Liver (tissue), 9 donors: Measurements from ENCODE around the gene CCNG1. TPM values are rescaled to one million over a fixed set of nuclear protein-coding genes. Genes with fewer than 3 reads are reported as not detected.

ENCODE experiments used
- DNase-seq: peaks from one replicate; pipeline ENCODE4 v3.0.0-alpha.2; 2017; ENCODE audit warnings: low spot score
- H3K27ac ChIP-seq, 2 donors: one replicate each; pipeline ENCODE4 v1.7.0; 2013; ENCODE audit warnings: inconsistent platforms in 2 of 2, low read length in 2 of 2, control low read depth in 1 of 2, low read depth in 1 of 2, mild to moderate bottlenecking in 1 of 2
- H3K27me3 ChIP-seq, 4 donors: one replicate each; pipeline versions ENCODE4 v1.6.1 to v1.7.0; 2013; ENCODE audit warnings: low read length in 3 of 4, inconsistent platforms in 1 of 4, mild to moderate bottlenecking in 1 of 4, moderate library complexity in 1 of 4; ENCODE audit not compliant: control insufficient read depth in 4 of 4, insufficient read depth in 4 of 4
- H3K36me3 ChIP-seq, 4 donors: one replicate each; pipeline versions ENCODE4 v1.6.1 to v1.7.0; 2013; ENCODE audit warnings: low read length in 3 of 4, mild to moderate bottlenecking in 3 of 4, low read depth in 1 of 4, moderate library complexity in 1 of 4; ENCODE audit not compliant: control insufficient read depth in 4 of 4, insufficient read depth in 3 of 4
- H3K4me1 ChIP-seq, 4 donors: one replicate each; pipeline versions ENCODE4 v1.6.1 to v1.7.0; 2013; ENCODE audit warnings: low read length in 3 of 4, mild to moderate bottlenecking in 3 of 4, moderate library complexity in 1 of 4; ENCODE audit not compliant: control insufficient read depth in 4 of 4, insufficient read depth in 4 of 4
- H3K4me3 ChIP-seq, 3 donors: one replicate each; pipeline versions ENCODE4 v1.6.1 to v1.7.0; 2013; ENCODE audit warnings: low read length in 3 of 3, control low read depth in 1 of 3, low read depth in 1 of 3, mild to moderate bottlenecking in 1 of 3
- H3K9ac ChIP-seq, 2 donors: one replicate each; pipeline ENCODE4 v1.7.0; 2013; ENCODE audit warnings: low read length in 2 of 2, mild to moderate bottlenecking in 2 of 2, moderate library complexity in 2 of 2, control low read depth in 1 of 2, low read depth in 1 of 2
- H3K9me3 ChIP-seq, 4 donors: one replicate each; pipeline versions ENCODE4 v1.6.1 to v1.7.0; 2013; ENCODE audit warnings: low read length in 3 of 4; ENCODE audit not compliant: control insufficient read depth in 4 of 4
- EGR1 ChIP-seq, 2 donors: IDR thresholded peaks; 2 replicates each; pipeline ENCODE4 v1.6.1; 2016 to 2018; ENCODE audit warnings: antibody characterized with exemption in 2 of 2, low read depth in 2 of 2
- FOXA2 ChIP-seq: IDR thresholded peaks from 2 replicates; pipeline ENCODE4 v1.6.1; 2016; ENCODE audit warnings: antibody characterized with exemption
- GABPA ChIP-seq, 2 donors: IDR thresholded peaks in 1 of 2; conservative IDR thresholded peaks in 1 of 2; 2 replicates each; pipeline ENCODE4 v1.6.1; 2016; ENCODE audit warnings: antibody characterized with exemption in 2 of 2, mild to moderate bottlenecking in 1 of 2, moderate library complexity in 1 of 2
- HNF4A ChIP-seq, 2 donors: conservative IDR thresholded peaks; 2 replicates each; pipeline ENCODE4 v1.6.1; 2016; ENCODE audit warnings: antibody characterized with exemption in 2 of 2, mild to moderate bottlenecking in 2 of 2
- HNF4G ChIP-seq: IDR thresholded peaks from 2 replicates; pipeline ENCODE4 v1.6.1; 2016; ENCODE audit warnings: antibody characterized with exemption
- MAX ChIP-seq: IDR thresholded peaks from 2 replicates; pipeline ENCODE4 v1.6.1; 2016; ENCODE audit warnings: antibody characterized with exemption
- NR2F2 ChIP-seq: IDR thresholded peaks from 2 replicates; pipeline ENCODE4 v1.6.1; 2016; ENCODE audit warnings: antibody characterized with exemption
- RAD21 ChIP-seq, 2 donors: IDR thresholded peaks; 2 replicates each; pipeline ENCODE4 v1.6.1; 2016; ENCODE audit warnings: antibody characterized with exemption in 2 of 2, mild to moderate bottlenecking in 2 of 2
- RXRA ChIP-seq, 2 donors: IDR thresholded peaks; 2 replicates each; pipeline ENCODE4 v1.6.1; 2017 to 2018; ENCODE audit warnings: antibody characterized with exemption in 2 of 2, mild to moderate bottlenecking in 1 of 2
- SP1 ChIP-seq: IDR thresholded peaks from 2 replicates; pipeline ENCODE4 v1.6.1; 2018; ENCODE audit warnings: antibody characterized with exemption, mild to moderate bottlenecking
- TAF1 ChIP-seq: conservative IDR thresholded peaks from 2 replicates; pipeline ENCODE4 v1.6.1; 2016; ENCODE audit warnings: antibody characterized with exemption, mild to moderate bottlenecking
- YY1 ChIP-seq: IDR thresholded peaks from 2 replicates; pipeline ENCODE4 v1.6.1; 2016; ENCODE audit warnings: antibody characterized with exemption, mild to moderate bottlenecking
- WGBS: extraction: QIAGEN DNeasy Blood & Tissue Kit; methylation state at CpG from one replicate; pipeline ENCODE4 v1.1.7; 2013; 5-methylcytosine and 5-hydroxymethylcytosine counted together
- polyA plus RNA-seq, 2 donors: library from polyadenylated mRNA; stranded (reverse) in 1 of 2; unstranded in 1 of 2; fragments of 200-250 nt in 1 of 2; fragments of >200 nt in 1 of 2; fragmentation: Nextera tagmentation in 1 of 2; extraction: Ambion mirVana in 1 of 2; gene quantifications; one replicate each; pipeline versions ENCODE4 v1.2.1 to v1.2.3, GENCODE V29; 2013 to 2015
- total RNA-seq, 2 donors: library from RNA; depleted of rRNA; stranded (reverse); fragments of >200 nt; gene quantifications; one replicate each; pipeline ENCODE4 v1.2.3, GENCODE V29; 2014
- TF ChIP-seq, protein P1 (sequence below): IDR thresholded peaks from 2 replicates; pipeline ENCODE4 v1.6.1; 2016; ENCODE audit warnings: antibody characterized with exemption
- TF ChIP-seq, protein P2 (sequence below): IDR thresholded peaks from 2 replicates; pipeline ENCODE4 v1.6.1; 2016; ENCODE audit warnings: antibody characterized with exemption
- donor health status: healthy.
- donor health status: healthy.
- donor health status: healthy.
- donor health status: healthy.
- donor health status: healthy.

The CCNG1 gene
- total and polyA plus RNA-seq, 4 donors = 30.9 to 93.7 (median 74.1) TPM

DNA sequence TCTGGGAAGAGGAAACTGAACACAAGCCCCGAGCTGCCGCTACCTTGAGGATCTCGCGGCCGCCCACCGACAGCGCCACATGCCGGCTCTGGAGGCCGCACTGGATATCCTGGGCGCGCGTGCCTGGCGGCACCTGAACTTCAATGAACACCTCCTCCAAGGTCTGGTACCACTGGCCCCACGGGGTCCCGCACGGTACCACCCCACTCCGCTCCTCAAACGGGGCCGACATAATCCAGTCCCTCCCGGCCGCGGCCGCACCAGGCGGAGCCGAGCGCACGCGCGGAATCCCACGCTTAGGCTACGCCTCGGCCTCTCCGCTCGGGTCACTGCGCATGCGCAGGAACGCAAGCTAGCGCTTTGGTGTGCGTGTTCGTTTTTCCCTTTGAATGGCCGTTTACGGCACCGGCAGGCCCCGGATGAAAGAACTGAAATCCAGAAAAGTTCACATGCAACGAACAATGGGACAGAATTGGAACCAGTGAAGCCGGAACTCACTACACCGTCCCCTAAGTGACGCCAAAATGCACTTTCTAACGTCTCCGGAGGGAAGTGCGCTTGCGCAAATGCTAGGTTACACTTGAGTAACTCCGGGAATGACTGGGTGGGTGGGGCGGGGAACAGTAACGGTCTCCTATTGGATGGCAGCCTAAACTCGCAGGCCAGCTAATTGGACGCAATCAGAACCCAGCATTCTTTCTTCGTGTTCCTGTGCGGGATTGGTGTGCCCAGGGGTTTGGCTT lies 22.6 kb downstream of the CCNG1 start, which contains the start of gene NUDCD2 (continued):
- peak; percentile 85 for TF ChIP-seq SP1
- no peak for TF ChIP-seq RAD21 (IDR thresholded peaks at IDR 0.05)
- peak; percentile 90 for TF ChIP-seq YY1
- no peak for TF ChIP-seq FOXA2

- no peak for DNase-seq
- WGBS = under 1% methylated on average over 23 of the region's 23 CpGs
- H3K9me3 ChIP-seq = no peaks in the 10 kb centered on the region
- peak within 1 kb of the TSS; percentile 68 to 77 (median 71) for H3K4me3 ChIP-seq
- no peaks in the 10 kb centered on the region for H3K27me3 ChIP-seq
- TF ChIP-seq, protein P1, sequence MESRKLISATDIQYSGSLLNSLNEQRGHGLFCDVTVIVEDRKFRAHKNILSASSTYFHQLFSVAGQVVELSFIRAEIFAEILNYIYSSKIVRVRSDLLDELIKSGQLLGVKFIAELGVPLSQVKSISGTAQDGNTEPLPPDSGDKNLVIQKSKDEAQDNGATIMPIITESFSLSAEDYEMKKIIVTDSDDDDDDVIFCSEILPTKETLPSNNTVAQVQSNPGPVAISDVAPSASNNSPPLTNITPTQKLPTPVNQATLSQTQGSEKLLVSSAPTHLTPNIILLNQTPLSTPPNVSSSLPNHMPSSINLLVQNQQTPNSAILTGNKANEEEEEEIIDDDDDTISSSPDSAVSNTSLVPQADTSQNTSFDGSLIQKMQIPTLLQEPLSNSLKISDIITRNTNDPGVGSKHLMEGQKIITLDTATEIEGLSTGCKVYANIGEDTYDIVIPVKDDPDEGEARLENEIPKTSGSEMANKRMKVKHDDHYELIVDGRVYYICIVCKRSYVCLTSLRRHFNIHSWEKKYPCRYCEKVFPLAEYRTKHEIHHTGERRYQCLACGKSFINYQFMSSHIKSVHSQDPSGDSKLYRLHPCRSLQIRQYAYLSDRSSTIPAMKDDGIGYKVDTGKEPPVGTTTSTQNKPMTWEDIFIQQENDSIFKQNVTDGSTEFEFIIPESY = no peak
- peak in 1 of 2 donors; percentile 4 for TF ChIP-seq EGR1 (IDR thresholded peaks at IDR 0.05; ENCODE audit: low read depth in 2 of 2)
- peaks cover 9 to 30% (median 24%) of the 10 kb centered on the region in 4 donors for H3K4me1 ChIP-seq
- peaks cover 0 to 4% (median 0%) of the 10 kb centered on the region in 4 donors for H3K36me3 ChIP-seq
- H3K27ac ChIP-seq = peak within 1 kb of the TSS; percentile 95 to 96
- H3K9ac ChIP-seq = peak within 1 kb of the TSS; percentile 70 to 98
Measured at GRCh38 chr5:163460562-163461171, 23.3 kb downstream of the CCNG1 start, which contains the start of gene HMMR. Gene HMMR (plus strand): TSS chr5:163460632. CDS start chr5:163460693, 61 bp downstream.

DNA sequence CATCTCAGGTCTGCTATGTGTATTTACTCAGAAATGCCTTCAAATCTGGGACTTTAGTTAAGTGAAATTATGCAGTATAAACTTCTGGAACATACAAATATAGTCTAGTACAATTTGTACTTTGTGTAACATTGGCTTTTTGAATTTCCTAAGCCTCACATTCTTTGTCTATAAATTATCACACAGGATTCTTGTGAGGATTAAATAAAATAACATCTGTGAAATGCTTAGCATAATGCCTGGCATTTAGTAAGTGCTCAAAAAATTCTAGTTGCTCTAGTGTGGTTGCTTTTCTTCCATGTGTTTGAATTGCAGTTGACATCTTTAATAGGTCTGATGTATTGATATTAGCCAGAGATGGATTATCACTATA lies 25.7 kb downstream of the CCNG1 start:
- no peak overlapping the region for H3K4me3 ChIP-seq
- no peak for DNase-seq
- no peak overlapping the region for H3K27ac ChIP-seq
- no peak for TF ChIP-seq YY1
- TF ChIP-seq MAX = no peak
- no peak for TF ChIP-seq EGR1 (IDR thresholded peaks at IDR 0.05; ENCODE audit: low read depth in 2 of 2)
- no peak for TF ChIP-seq FOXA2
- TF ChIP-seq HNF4A (conservative IDR thresholded peaks at IDR 0.05) = no peak
- TF ChIP-seq NR2F2 = no peak
- no peak for TF ChIP-seq SP1
- no peak for TF ChIP-seq HNF4G
- no peak for TF ChIP-seq TAF1
- TF ChIP-seq, protein P1 = no peak
- TF ChIP-seq RXRA (IDR thresholded peaks at IDR 0.05) = no peak
- no peak for TF ChIP-seq RAD21 (IDR thresholded peaks at IDR 0.05)
- TF ChIP-seq, protein P2, sequence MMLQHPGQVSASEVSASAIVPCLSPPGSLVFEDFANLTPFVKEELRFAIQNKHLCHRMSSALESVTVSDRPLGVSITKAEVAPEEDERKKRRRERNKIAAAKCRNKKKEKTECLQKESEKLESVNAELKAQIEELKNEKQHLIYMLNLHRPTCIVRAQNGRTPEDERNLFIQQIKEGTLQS = no peak
- TF ChIP-seq GABPA (IDR thresholded peaks at IDR 0.05 in 1 of 2, conservative IDR thresholded peaks at IDR 0.05 in 1 of 2) = no peak
- no peaks in the 10 kb centered on the region for H3K27me3 ChIP-seq
- no peaks in the 10 kb centered on the region for H3K36me3 ChIP-seq
- H3K9ac ChIP-seq = no peak overlapping the region
- peaks cover 6 to 30% (median 24%) of the 10 kb centered on the region in 4 donors for H3K4me1 ChIP-seq
- H3K9me3 ChIP-seq = no peaks in the 10 kb centered on the region
